OCI-LY1 (cell line): ENCODE results near the gene UNC5B.
"Not testable (repeated sequence)": the region's sequence is repeated elsewhere in the genome, so short reads cannot be mapped to it uniquely, and the experiment has no call there.

Source experiments
- H2AFZ ChIP-seq: fragments of 200-600 bp; sonication (generic), shearing (Covaris generic); 2 replicates; pipeline ENCODE4 v1.6.0; 2014; ENCODE audit warnings: antibody characterized with exemption, mild to moderate bottlenecking, low read length
- H3F3A ChIP-seq: fragments of 200-600 bp; sonication (generic), shearing (Covaris generic); 2 replicates; pipeline ENCODE4 v1.6.0; 2014; ENCODE audit warnings: mild to moderate bottlenecking, antibody characterized with exemption, low read length, moderate library complexity; ENCODE audit not compliant: insufficient read depth
- H3K27ac ChIP-seq: fragments of 200-600 bp; sonication (generic); 2 replicates; pipeline ENCODE4 v1.5.1; 2014; ENCODE audit warnings: low read length, mixed run types, mild to moderate bottlenecking, low read depth; ENCODE audit not compliant: poor library complexity, severe bottlenecking
- H3K27me3 ChIP-seq: fragments of 200-600 bp; sonication (generic); 2 replicates; pipeline ENCODE4 v1.6.0; 2014; ENCODE audit warnings: antibody characterized with exemption, mild to moderate bottlenecking, low read length, moderate library complexity; ENCODE audit not compliant: insufficient read depth
- H3K36me3 ChIP-seq: fragments of 200-600 bp; sonication (generic); 2 replicates; pipeline ENCODE4 v1.6.1; 2014; ENCODE audit warnings: mild to moderate bottlenecking, antibody characterized with exemption, low read length, moderate library complexity, mixed read lengths; ENCODE audit not compliant: insufficient read depth
- H3K4me1 ChIP-seq: fragments of 200-600 bp; sonication (generic); 2 replicates; pipeline ENCODE4 v1.5.1; 2014; ENCODE audit warnings: mild to moderate bottlenecking, low read length, moderate library complexity; ENCODE audit not compliant: insufficient read depth, severe bottlenecking
- H3K4me2 ChIP-seq: fragments of 200-600 bp; sonication (generic), shearing (Covaris generic); 2 replicates; pipeline ENCODE4 v1.6.1; 2014; ENCODE audit warnings: low read length
- H3K4me3 ChIP-seq: fragments of 200-600 bp; sonication (generic); 2 replicates; pipeline ENCODE4 v1.5.1; 2014; ENCODE audit warnings: low read length, low read depth, mild to moderate bottlenecking, mixed read lengths; ENCODE audit not compliant: poor library complexity, severe bottlenecking
- H3K79me2 ChIP-seq: fragments of 200-600 bp; shearing (Covaris generic); 2 replicates; pipeline ENCODE4 v1.6.1; 2016; ENCODE audit warnings: mixed run types, low read length, mixed read lengths; ENCODE audit not compliant: insufficient read depth
- H3K9ac ChIP-seq: fragments of 200-600 bp; sonication (generic), shearing (Covaris generic); 2 replicates; pipeline ENCODE4 v1.6.1; 2014; ENCODE audit warnings: mild to moderate bottlenecking, low read length, mixed read lengths
- H3K9me2 ChIP-seq: fragments of 200-600 bp; sonication (generic), shearing (Covaris generic); 2 replicates; pipeline ENCODE4 v1.6.1; 2014; ENCODE audit warnings: low read depth, mild to moderate bottlenecking, low read length, mixed read lengths
- H3K9me3 ChIP-seq: fragments of 200-600 bp; shearing (Covaris generic); 2 replicates; pipeline ENCODE4 v1.6.1; 2014; ENCODE audit warnings: low read length, mixed read lengths
- H4K20me1 ChIP-seq: fragments of 200-600 bp; sonication (generic), shearing (Covaris generic); 2 replicates; pipeline ENCODE4 v1.6.0; 2016; ENCODE audit warnings: mild to moderate bottlenecking, low read length; ENCODE audit not compliant: insufficient read depth
- EZH2 ChIP-seq: fragments of 200-600 bp; sonication (generic), shearing (Covaris generic); IDR thresholded peaks from 2 replicates; pipeline ENCODE4 v1.8.0; 2017; ENCODE audit warnings: borderline replicate concordance, mixed run types, mild to moderate bottlenecking, antibody characterized with exemption, low read length, moderate library complexity, mixed read lengths
- TF ChIP-seq, protein P1 (sequence below): fragments of 200-600 bp; sonication (generic), shearing (Covaris generic); IDR thresholded peaks from 2 replicates; pipeline ENCODE4 v1.5.1; 2017; ENCODE audit warnings: mild to moderate bottlenecking, antibody characterized with exemption, low read length, moderate library complexity, mixed read lengths

Gene UNC5B

GRCh38 chr10:71217266-71218045, 5.1 kb downstream of the UNC5B start:
- H3K9me3 ChIP-seq = no peaks in the 10 kb centered on the region
- H3F3A ChIP-seq = no peaks in the 10 kb centered on the region
- no peaks in the 10 kb centered on the region for H3K36me3 ChIP-seq
- TF ChIP-seq EZH2 = no peak
- TF ChIP-seq, protein P1, sequence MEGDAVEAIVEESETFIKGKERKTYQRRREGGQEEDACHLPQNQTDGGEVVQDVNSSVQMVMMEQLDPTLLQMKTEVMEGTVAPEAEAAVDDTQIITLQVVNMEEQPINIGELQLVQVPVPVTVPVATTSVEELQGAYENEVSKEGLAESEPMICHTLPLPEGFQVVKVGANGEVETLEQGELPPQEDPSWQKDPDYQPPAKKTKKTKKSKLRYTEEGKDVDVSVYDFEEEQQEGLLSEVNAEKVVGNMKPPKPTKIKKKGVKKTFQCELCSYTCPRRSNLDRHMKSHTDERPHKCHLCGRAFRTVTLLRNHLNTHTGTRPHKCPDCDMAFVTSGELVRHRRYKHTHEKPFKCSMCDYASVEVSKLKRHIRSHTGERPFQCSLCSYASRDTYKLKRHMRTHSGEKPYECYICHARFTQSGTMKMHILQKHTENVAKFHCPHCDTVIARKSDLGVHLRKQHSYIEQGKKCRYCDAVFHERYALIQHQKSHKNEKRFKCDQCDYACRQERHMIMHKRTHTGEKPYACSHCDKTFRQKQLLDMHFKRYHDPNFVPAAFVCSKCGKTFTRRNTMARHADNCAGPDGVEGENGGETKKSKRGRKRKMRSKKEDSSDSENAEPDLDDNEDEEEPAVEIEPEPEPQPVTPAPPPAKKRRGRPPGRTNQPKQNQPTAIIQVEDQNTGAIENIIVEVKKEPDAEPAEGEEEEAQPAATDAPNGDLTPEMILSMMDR = no peak
- no peak overlapping the region for H3K27ac ChIP-seq
- H3K4me3 ChIP-seq = no peak overlapping the region
- H3K27me3 ChIP-seq = peaks cover 5% of the 10 kb centered on the region; the same call in 1 of the 2 replicates
- H3K4me1 ChIP-seq = no peaks in the 10 kb centered on the region
- no peaks in the 10 kb centered on the region for H3K9me2 ChIP-seq
- no peak overlapping the region for H3K4me2 ChIP-seq
- no peak overlapping the region for H2AFZ ChIP-seq
- H3K79me2 ChIP-seq = no peaks in the 10 kb centered on the region
- no peak overlapping the region for H3K9ac ChIP-seq
- H4K20me1 ChIP-seq = no peaks in the 10 kb centered on the region

GRCh38 chr10:71218046-71218650, 5.8 kb downstream of the UNC5B start:
- H3K4me2 ChIP-seq = no peak overlapping the region
- no peaks in the 10 kb centered on the region for H4K20me1 ChIP-seq
- TF ChIP-seq, protein P1 = no peak
- no peak for TF ChIP-seq EZH2
- no peak overlapping the region for H3K4me3 ChIP-seq
- H3K9ac ChIP-seq = no peak overlapping the region
- no peak overlapping the region for H3K27ac ChIP-seq
- H3K4me1 ChIP-seq = no peaks in the 10 kb centered on the region
- H3K36me3 ChIP-seq = no peaks in the 10 kb centered on the region
- H3F3A ChIP-seq = no peaks in the 10 kb centered on the region
- no peaks in the 10 kb centered on the region for H3K9me2 ChIP-seq
- H3K27me3 ChIP-seq = peaks cover 5% of the 10 kb centered on the region; the same call in 1 of the 2 replicates
- H3K9me3 ChIP-seq = no peaks in the 10 kb centered on the region
- no peak overlapping the region for H2AFZ ChIP-seq
- no peaks in the 10 kb centered on the region for H3K79me2 ChIP-seq

GRCh38 chr10:71218651-71219050, 6.3 kb downstream of the UNC5B start:
- Histone ChIP-seq H3K27ac (no peak overlapping the region), H3K36me3 (no peaks in the 10 kb centered on the region), H3K27me3 (peaks cover 5% of the 10 kb centered on the region; the same call in 1 of the 2 replicates), H3K4me1 (no peaks in the 10 kb centered on the region), H3F3A (no peaks in the 10 kb centered on the region), H3K4me2 (no peak overlapping the region), H3K9ac (no peak overlapping the region), H3K9me2 (no peaks in the 10 kb centered on the region), H2AFZ (no peak overlapping the region), H4K20me1 (no peaks in the 10 kb centered on the region), H3K9me3 (no peaks in the 10 kb centered on the region), H3K4me3 (no peak overlapping the region), H3K79me2 (no peaks in the 10 kb centered on the region)
- TF ChIP-seq EZH2 = no peak
- TF ChIP-seq, protein P1 = no peak

GRCh38 chr10:71219236-71219917, 7.0 kb downstream of the UNC5B start:
- H2AFZ ChIP-seq, H3K4me3 ChIP-seq, H3K27ac ChIP-seq, H3K9ac ChIP-seq, H3K9me2 ChIP-seq, H3K4me2 ChIP-seq, H3K27me3 ChIP-seq, H3K4me1 ChIP-seq, H3F3A ChIP-seq, H3K79me2 ChIP-seq, H4K20me1 ChIP-seq, H3K9me3 ChIP-seq, H3K36me3 ChIP-seq: not testable (repeated sequence)
